ENCODE results near the gene PANK1.

Gene PANK1

GRCh38 chr10:89677341-89677740, 32.3 kb upstream of the PANK1 start:
- no peaks in the 10 kb centered on the region for H3K36me3 ChIP-seq (replicated peaks; ENCODE audit: low read depth, low read length)
- TF ChIP-seq CTCF (IDR thresholded peaks at IDR 0.05; ENCODE audit: low read depth, low read length) (no peak), EZH2phosphoT487 (IDR thresholded peaks at IDR 0.05; ENCODE audit: low read depth) (no peak)
- H3K4me2 ChIP-seq (ENCODE audit: low read length), result no peak overlapping the region
- no peaks in the 10 kb centered on the region for H3K9me3 ChIP-seq (ENCODE audit: insufficient read depth, low read length)
- no peak overlapping the region for H3K27ac ChIP-seq (ENCODE audit: low read length)
- H3K9ac ChIP-seq (ENCODE audit: low read length), result no peak overlapping the region
- no peak overlapping the region for H3K4me3 ChIP-seq (ENCODE audit: low read length)
- no peak overlapping the region for H2AFZ ChIP-seq (ENCODE audit: low read depth, low read length)
- H3K27me3 ChIP-seq (ENCODE audit: low read depth, low read length), result no peaks in the 10 kb centered on the region
- H3K79me2 ChIP-seq (ENCODE audit: low read length), result no peaks in the 10 kb centered on the region
- H4K20me1 ChIP-seq (ENCODE audit: insufficient read depth, low read length), result no peaks in the 10 kb centered on the region
- peaks cover 28% of the 10 kb centered on the region for H3K4me1 ChIP-seq (ENCODE audit: low read length)

DNA sequence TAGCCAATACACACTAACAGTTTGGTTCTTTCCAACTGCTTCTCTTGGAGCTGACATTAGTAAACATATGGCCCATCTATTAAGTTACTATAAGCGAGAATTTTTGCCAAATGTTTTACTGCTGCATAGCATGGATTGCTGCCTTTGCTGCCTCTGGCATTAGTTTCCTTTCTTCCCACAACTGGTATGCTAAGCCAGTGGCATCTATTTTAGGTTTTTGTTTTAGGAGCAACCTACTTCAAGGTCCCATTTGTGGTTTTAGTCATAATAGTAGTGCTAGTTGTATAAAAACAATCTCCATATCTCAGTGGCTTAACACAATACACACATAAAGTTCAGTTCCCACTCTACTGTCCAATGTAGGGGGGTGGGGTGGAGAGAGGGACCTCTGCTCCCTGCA, 25.9 kb upstream of the PANK1 start:
- no peaks in the 10 kb centered on the region for H3K79me2 ChIP-seq (ENCODE audit: low read length)
- H3K9ac ChIP-seq (ENCODE audit: low read length), result no peak overlapping the region
- no peak overlapping the region for H2AFZ ChIP-seq (ENCODE audit: low read depth, low read length)
- no peaks in the 10 kb centered on the region for H3K9me3 ChIP-seq (ENCODE audit: insufficient read depth, low read length)
- H3K36me3 ChIP-seq (replicated peaks; ENCODE audit: low read depth, low read length), result no peaks in the 10 kb centered on the region
- H3K27me3 ChIP-seq (ENCODE audit: low read depth, low read length), result no peaks in the 10 kb centered on the region
- no peak overlapping the region for H3K27ac ChIP-seq (ENCODE audit: low read length)
- H3K4me3 ChIP-seq (ENCODE audit: low read length), result no peak overlapping the region
- no peaks in the 10 kb centered on the region for H4K20me1 ChIP-seq (ENCODE audit: insufficient read depth, low read length)
- TF ChIP-seq CTCF (IDR thresholded peaks at IDR 0.05; ENCODE audit: low read depth, low read length) (no peak), EZH2phosphoT487 (IDR thresholded peaks at IDR 0.05; ENCODE audit: low read depth) (no peak)
- H3K4me2 ChIP-seq (ENCODE audit: low read length), result no peak overlapping the region
- peaks cover 18% of the 10 kb centered on the region for H3K4me1 ChIP-seq (ENCODE audit: low read length)

GRCh38 chr10:89669985-89670384, 24.9 kb upstream of the PANK1 start:
- Histone ChIP-seq H3K27me3 (ENCODE audit: low read depth, low read length) (no peaks in the 10 kb centered on the region), H3K4me2 (ENCODE audit: low read length) (no peak overlapping the region), H3K9ac (ENCODE audit: low read length) (no peak overlapping the region)

GRCh38 chr10:89668386-89669071, 23.5 kb upstream of the PANK1 start:
- Histone ChIP-seq H4K20me1 (ENCODE audit: insufficient read depth, low read length) (no peaks in the 10 kb centered on the region), H3K79me2 (ENCODE audit: low read length) (no peaks in the 10 kb centered on the region), H3K4me1 (ENCODE audit: low read length) (peaks cover 8% of the 10 kb centered on the region), H3K27me3 (ENCODE audit: low read depth, low read length) (no peaks in the 10 kb centered on the region), H3K36me3 (replicated peaks; ENCODE audit: low read depth, low read length) (no peaks in the 10 kb centered on the region), H3K9ac (ENCODE audit: low read length) (no peak overlapping the region), H3K4me3 (ENCODE audit: low read length) (no peak overlapping the region), H3K27ac (ENCODE audit: low read length) (no peak overlapping the region), H3K9me3 (ENCODE audit: insufficient read depth, low read length) (no peaks in the 10 kb centered on the region), H3K4me2 (ENCODE audit: low read length) (no peak overlapping the region), H2AFZ (ENCODE audit: low read depth, low read length) (no peak overlapping the region)
- no peak for TF ChIP-seq EZH2phosphoT487 (IDR thresholded peaks at IDR 0.05; ENCODE audit: low read depth)
- TF ChIP-seq CTCF (IDR thresholded peaks at IDR 0.05; ENCODE audit: low read depth, low read length), result no peak

More at GRCh38 chr10:89669985-89670384, 24.9 kb upstream of the PANK1 start:
- Histone ChIP-seq H3K27ac (ENCODE audit: low read length) (no peak overlapping the region), H4K20me1 (ENCODE audit: insufficient read depth, low read length) (no peaks in the 10 kb centered on the region), H3K9me3 (ENCODE audit: insufficient read depth, low read length) (no peaks in the 10 kb centered on the region), H3K4me1 (ENCODE audit: low read length) (peaks cover 18% of the 10 kb centered on the region), H2AFZ (ENCODE audit: low read depth, low read length) (no peak overlapping the region), H3K79me2 (ENCODE audit: low read length) (no peaks in the 10 kb centered on the region), H3K4me3 (ENCODE audit: low read length) (no peak overlapping the region), H3K36me3 (replicated peaks; ENCODE audit: low read depth, low read length) (no peaks in the 10 kb centered on the region)
- TF ChIP-seq EZH2phosphoT487 (IDR thresholded peaks at IDR 0.05; ENCODE audit: low read depth) (no peak), CTCF (IDR thresholded peaks at IDR 0.05; ENCODE audit: low read depth, low read length) (no peak)
